Endothelial cell of umbilical vein (primary cell): ENCODE measurements around the gene AKAP6. TPM values are rescaled to one million over a fixed set of nuclear protein-coding genes. Genes with fewer than 3 reads are reported as not detected.
A peak's percentile ranks its signal among the peaks of the same experiment; 100 is the strongest.

Source experiments
- BruUV-seq: library from RNA; stranded (reverse); fragments of 400-500 nt; replicated peaks from 2 replicates; lab custom pipeline; 2021; lab: Mats Ljungman, UMichigan
- CTCF ChIA-PET: fragments of 300-600, 350-600 bp; sonication (Branson Sonifier 250); formaldehyde crosslinking; loops from one replicate; lab custom pipeline; 2021; ENCODE audit warnings: antibody characterized with exemption, inconsistent platforms; lab: Charles Lee
- POLR2A ChIA-PET: fragments of 300-600, 350-600 bp; sonication (Branson Sonifier 250); formaldehyde crosslinking; loops from one replicate; lab custom pipeline; 2021; ENCODE audit warnings: antibody characterized with exemption, inconsistent platforms; lab: Charles Lee
- DNase-seq: peaks from one replicate; pipeline ENCODE4 v3.0.0-alpha.2; 2011; ENCODE audit warnings: low read depth, low spot score
- FAIRE-seq: peaks from 2 replicates; lab custom pipeline; 2011; peaks lifted over from hg19 to GRCh38; lab: Jason Lieb, UNC
- H2AFZ ChIP-seq: 2 replicates; pipeline ENCODE4 v1.6.0; 2012; ENCODE audit warnings: low read depth, low read length, control low read depth, inconsistent platforms
- H3K27ac ChIP-seq: 2 replicates; pipeline ENCODE4 v1.5.1; 2011; ENCODE audit warnings: low read depth, mild to moderate bottlenecking, control low read depth, low read length, moderate library complexity; ENCODE audit not compliant: insufficient read depth
- H3K27me3 ChIP-seq, 2 experiments: 2 replicates each; pipeline versions ENCODE4 v1.6.0 to v1.6.1; 2011; ENCODE audit warnings: low read length in 2 of 2, mixed read lengths in 1 of 2; ENCODE audit not compliant: control insufficient read depth in 2 of 2, insufficient read depth in 2 of 2
- H3K36me3 ChIP-seq, 2 experiments: 2 replicates in 1 of 2; 3 replicates in 1 of 2; pipeline ENCODE4 v1.5.1; 2011; ENCODE audit warnings: low read length in 2 of 2, mild to moderate bottlenecking in 1 of 2, moderate library complexity in 1 of 2; ENCODE audit not compliant: control insufficient read depth in 2 of 2, insufficient read depth in 2 of 2; ENCODE audit errors: extremely low read depth in 1 of 2
- H3K4me1 ChIP-seq: 3 replicates; pipeline ENCODE4 v1.5.1; 2011; ENCODE audit warnings: mild to moderate bottlenecking, low read length; ENCODE audit not compliant: control insufficient read depth, insufficient read depth; ENCODE audit errors: extremely low read depth
- H3K4me2 ChIP-seq: 2 replicates; pipeline ENCODE4 v1.6.1; 2011; ENCODE audit warnings: low read length, control low read depth, mixed read lengths; ENCODE audit not compliant: insufficient read depth
- H3K4me3 ChIP-seq, 3 experiments: fragments of 200-600 bp in 1 of 3; sonication (generic), shearing (Covaris generic) in 1 of 3; replicated peaks in 1 of 3; 2 replicates each; pipeline ENCODE4 v1.5.1; 2011 to 2016; ENCODE audit warnings: control low read depth in 3 of 3, low read length in 3 of 3, mild to moderate bottlenecking in 2 of 3, inconsistent platforms in 1 of 3, low read depth in 1 of 3, moderate library complexity in 1 of 3; ENCODE audit not compliant: insufficient read depth in 1 of 3
- H3K79me2 ChIP-seq: 2 replicates; pipeline ENCODE4 v1.6.0; 2012; ENCODE audit warnings: low read length, inconsistent platforms; ENCODE audit not compliant: control insufficient read depth, insufficient read depth
- H3K9ac ChIP-seq: replicated peaks from 2 replicates; pipeline ENCODE3; 2011; ENCODE audit warnings: low read length, control low read depth; ENCODE audit not compliant: insufficient read depth; ENCODE audit errors: extremely low read depth
- H3K9me1 ChIP-seq: replicated peaks from 3 replicates; pipeline ENCODE4 v1.6.0; 2011; ENCODE audit warnings: mild to moderate bottlenecking, low read length; ENCODE audit not compliant: control insufficient read depth, insufficient read depth; ENCODE audit errors: extremely low read depth
- H3K9me3 ChIP-seq: replicated peaks from 2 replicates; pipeline ENCODE4 v1.5.1; 2012; ENCODE audit warnings: low read length, inconsistent platforms; ENCODE audit not compliant: control insufficient read depth, insufficient read depth
- H4K20me1 ChIP-seq: replicated peaks from 2 replicates; pipeline ENCODE3; 2011; ENCODE audit warnings: mild to moderate bottlenecking, low read length; ENCODE audit not compliant: control insufficient read depth, insufficient read depth; ENCODE audit errors: extremely low read depth
- CTCF ChIP-seq, 2 donors: IDR thresholded peaks; 1 replicate in 1 of 2; 2 replicates in 1 of 2; pipeline ENCODE4 v1.5.1; 2011; ENCODE audit warnings: low read length in 2 of 2, mild to moderate bottlenecking in 2 of 2, moderate library complexity in 2 of 2, control low read depth in 1 of 2, inconsistent platforms in 1 of 2, low read depth in 1 of 2; ENCODE audit not compliant: insufficient read depth in 1 of 2; ENCODE audit errors: extremely low read depth in 1 of 2
- EZH2 ChIP-seq: IDR thresholded peaks from 2 replicates; pipeline ENCODE4 v1.6.1; 2012; ENCODE audit warnings: borderline replicate concordance, low read depth, mild to moderate bottlenecking, moderate library complexity, low read length, inconsistent platforms; ENCODE audit not compliant: severe bottlenecking
- FOS ChIP-seq: IDR thresholded peaks from 2 replicates; pipeline ENCODE4 v1.6.1; 2011; ENCODE audit warnings: mild to moderate bottlenecking, low read length, moderate library complexity, borderline replicate concordance; ENCODE audit not compliant: insufficient read depth
- JUN ChIP-seq: IDR thresholded peaks from 2 replicates; pipeline ENCODE4 v1.6.1; 2011; ENCODE audit warnings: borderline replicate concordance, low read depth; ENCODE audit not compliant: insufficient read length, insufficient read depth
- MYC ChIP-seq: IDR thresholded peaks from one replicate; pipeline ENCODE4 v1.6.1; 2011; ENCODE audit warnings: mild to moderate bottlenecking, low read depth, low read length
- POLR2A ChIP-seq: IDR thresholded peaks from 2 replicates; pipeline ENCODE4 v1.6.1; 2012; ENCODE audit warnings: low read depth, mild to moderate bottlenecking, control low read depth, low read length
- POLR2AphosphoS5 ChIP-seq: IDR thresholded peaks from 2 replicates; pipeline ENCODE4 v1.6.1; 2012; ENCODE audit warnings: low read depth, mild to moderate bottlenecking, control low read depth, low read length, moderate library complexity; ENCODE audit not compliant: insufficient read depth
- dilution Hi-C: fragments of 300-500 bp; cut with MboI; formaldehyde crosslinking; loops from one replicate; pipeline ENCODE4 v1.15.0; 2019; ENCODE audit warnings: low sequenced_read_pairs; ENCODE audit not compliant: extremely low pct_ligation_motif_present
- intact Hi-C: fragments of 100-400 bp; cut with micrococcal nuclease; formaldehyde crosslinking; loops from one replicate; pipeline ENCODE4 v1.10.0; 2022
- polyA plus RNA-seq, 4 experiments: library from polyadenylated mRNA; depleted of rRNA in 3 of 4; stranded (reverse) in 3 of 4; unstranded in 1 of 4; fragments of >200 nt; gene quantifications; 2 replicates each; pipeline versions ENCODE4 v1.2.1 to v1.2.3, GENCODE V29; 2011 to 2012; ENCODE audit warnings: missing spikeins in 1 of 4
- total RNA-seq: library from RNA; stranded (reverse); gene quantifications from 2 replicates; pipeline ENCODE4 v1.2.3, GENCODE V29; 2021

Gene AKAP6
- total and polyA plus RNA-seq, 2 donors (not counting 3 experiments of a cell fraction or from before 2014, with no cell fraction given): 0.03 to 0.49 TPM

GRCh38 chr14:32468955-32469354 lies 139.9 kb downstream of the AKAP6 start:
- FAIRE-seq (peak; percentile 54), DNase-seq (peak; percentile 79)
- Histone ChIP-seq H3K9me1 (no peaks in the 10 kb centered on the region), H3K4me3 (no peak overlapping the region), H4K20me1 (no peaks in the 10 kb centered on the region), H3K4me2 (no peak overlapping the region), H2AFZ (no peak overlapping the region), H3K9me3 (no peaks in the 10 kb centered on the region), H3K79me2 (no peaks in the 10 kb centered on the region), H3K27me3 (no peaks in the 10 kb centered on the region), H3K4me1 (peaks cover 3% of the 10 kb centered on the region), H3K36me3 (no peaks in the 10 kb centered on the region), H3K27ac (no peak overlapping the region), H3K9ac (no peak overlapping the region)
- ChIA-PET CTCF (interaction anchor here (0.8 to 5.9 kb wide), 28 partner anchors 18 to 1019 kb away, joined by 3 to 152 read pairs (median 6); partner anchors contain the start of gene ARHGAP5), POLR2A (no interaction called here)
- no TSS peak for BruUV-seq
- dilution Hi-C loops: no loop called here
- no peak for TF ChIP-seq EZH2
- peak; percentile 34 for TF ChIP-seq FOS
- no peak for TF ChIP-seq POLR2AphosphoS5
- peak; percentile 12 for TF ChIP-seq JUN
- TF ChIP-seq MYC: no peak
- intact Hi-C loops: loop anchor here (1.0 to 5.0 kb wide), 6 partner anchors 40 to 959 kb away; no protein-coding TSS in a partner anchor

GRCh38 chr14:32469388-32470160 lies 140.5 kb downstream of the AKAP6 start:
- ChIA-PET POLR2A (no interaction called here), CTCF (interaction anchor here (0.5 to 5.9 kb wide), 47 partner anchors 8 to 1020 kb away, joined by 3 to 152 read pairs (median 4); partner anchors contain the start of gene ARHGAP5)
- Histone ChIP-seq H2AFZ (no peak overlapping the region), H3K4me3 (no peak overlapping the region), H3K9me1 (no peaks in the 10 kb centered on the region), H3K4me1 (peaks cover 3% of the 10 kb centered on the region), H3K79me2 (no peaks in the 10 kb centered on the region), H3K9ac (no peak overlapping the region), H3K36me3 (no peaks in the 10 kb centered on the region), H3K4me2 (no peak overlapping the region), H4K20me1 (no peaks in the 10 kb centered on the region), H3K27ac (no peak overlapping the region), H3K9me3 (no peaks in the 10 kb centered on the region), H3K27me3 (no peaks in the 10 kb centered on the region)
- DNase-seq (peak; percentile 62), FAIRE-seq (peak; percentile 70)
- dilution Hi-C loops (no loop called here), intact Hi-C loops (loop anchor here (1.0 to 5.0 kb wide), 7 partner anchors 39 to 959 kb away; partner anchors contain the start of genes RNU6-7 and RNU6-8)
- TF ChIP-seq POLR2A (no peak), CTCF (IDR thresholded peaks at IDR 0.05; ENCODE audit: extremely low read depth in 1 of 2, insufficient read depth in 1 of 2, low read depth in 1 of 2, low read length in 2 of 2) (peak; percentile 17 to 36)
- BruUV-seq: no TSS peak
